HepG2 (cell line): Measurements from ENCODE around the gene ATP11A. TPM values are rescaled to one million over a fixed set of nuclear protein-coding genes. Genes with fewer than 3 reads are reported as not detected.

Experiments
- CREM ChIP-seq, 2 experiments: sonication (generic) in 1 of 2; formaldehyde crosslinking in 1 of 2; IDR thresholded peaks; 2 replicates each; pipeline versions ENCODE4 v1.4.0 to v1.6.1; 2016 to 2020; ENCODE audit warnings: antibody characterized with exemption in 1 of 2, mild to moderate bottlenecking in 1 of 2, missing genetic modification reagents in 1 of 2
- DPF2 ChIP-seq: sonication (generic); formaldehyde crosslinking; IDR thresholded peaks from 2 replicates; pipeline ENCODE4 v1.4.0; 2020; ENCODE audit warnings: mild to moderate bottlenecking, low read depth, missing genetic modification reagents, borderline replicate concordance
- EZH2 ChIP-seq: conservative IDR thresholded peaks from 2 replicates; pipeline ENCODE4 v1.6.1; 2012; ENCODE audit warnings: mild to moderate bottlenecking, low read depth, low read length, moderate library complexity
- FOXC1 ChIP-seq: sonication (generic); formaldehyde crosslinking; IDR thresholded peaks from 2 replicates; pipeline ENCODE4 v1.8.0; 2022; ENCODE audit warnings: mild to moderate bottlenecking, missing genetic modification reagents, borderline replicate concordance
- GABPA ChIP-seq, 2 experiments: IDR thresholded peaks; 2 replicates each; pipeline ENCODE4 v1.6.1; 2011 to 2016; ENCODE audit warnings: low read depth in 2 of 2, low read length in 1 of 2, missing biosample characterization in 1 of 2, missing genetic modification characterization in 1 of 2
- KDM5B ChIP-seq: sonication (generic); formaldehyde crosslinking; IDR thresholded peaks from 2 replicates; pipeline ENCODE4 v1.4.0; 2020; ENCODE audit warnings: missing genetic modification reagents, mild to moderate bottlenecking, borderline replicate concordance
- KLF13 ChIP-seq: sonication (generic); formaldehyde crosslinking; IDR thresholded peaks from 2 replicates; pipeline ENCODE4 v1.4.0; 2020; ENCODE audit warnings: mild to moderate bottlenecking, missing genetic modification reagents
- PAXIP1 ChIP-seq: sonication (generic); formaldehyde crosslinking; conservative IDR thresholded peaks from 2 replicates; pipeline ENCODE4 v1.4.0; 2020; ENCODE audit warnings: mild to moderate bottlenecking, missing genetic modification reagents, moderate library complexity
- SALL1 ChIP-seq: sonication (generic); formaldehyde crosslinking; IDR thresholded peaks from 2 replicates; pipeline ENCODE4 v1.8.0; 2022; ENCODE audit warnings: mild to moderate bottlenecking, missing genetic modification reagents
- TFDP2 ChIP-seq: sonication (generic); formaldehyde crosslinking; IDR thresholded peaks from 2 replicates; pipeline ENCODE4 v1.4.0; 2020; ENCODE audit warnings: missing genetic modification reagents
- ZBTB2 ChIP-seq: sonication (generic); formaldehyde crosslinking; IDR thresholded peaks from 2 replicates; pipeline ENCODE4 v1.8.0; 2022; ENCODE audit warnings: low read depth, missing genetic modification reagents
- ZNF772 ChIP-seq: sonication (generic); formaldehyde crosslinking; IDR thresholded peaks from 2 replicates; pipeline ENCODE4 v1.5.0; 2020; ENCODE audit warnings: mild to moderate bottlenecking, missing genetic modification reagents
- ZNF788 ChIP-seq: sonication (generic); formaldehyde crosslinking; IDR thresholded peaks from 2 replicates; pipeline ENCODE4 v1.5.0; 2020; ENCODE audit warnings: mild to moderate bottlenecking, missing genetic modification reagents, borderline replicate concordance
- ZSCAN5A ChIP-seq: sonication (generic); formaldehyde crosslinking; IDR thresholded peaks from 2 replicates; pipeline ENCODE4 v1.8.0; 2022; ENCODE audit warnings: mild to moderate bottlenecking, missing genetic modification reagents, borderline replicate concordance
- polyA plus RNA-seq, 8 experiments: library from polyadenylated mRNA; depleted of rRNA in 3 of 8; stranded (reverse) in 7 of 8; unstranded in 1 of 8; fragments of >200 nt; fragmentation: Illumina TruSeq in 4 of 8; extraction: Trizol in 4 of 8; gene quantifications; 2 replicates each; pipeline versions ENCODE4 v1.2.1 to v1.2.3, GENCODE V29; 2011 to 2016; ENCODE audit warnings: low read depth in 4 of 8, missing spikeins in 1 of 8, mixed read lengths in 1 of 8; ENCODE audit not compliant: insufficient read depth in 1 of 8
- total RNA-seq, 5 experiments: library from RNA; depleted of rRNA; stranded (reverse); fragments of >200 nt; fragmentation: Illumina TruSeq; extraction: Trizol; gene quantifications; 2 replicates each; pipeline ENCODE4 v1.2.3, GENCODE V29; 2016; ENCODE audit warnings: low read depth in 1 of 5

Gene ATP11A
- total and polyA plus RNA-seq, 2 of the 13 experiments (the other 11 are each of a cell fraction or from before 2014, with no cell fraction given), result 18.4 to 20.1 TPM

- TF ChIP-seq PAXIP1 (CRISPR knock-in tag), result peak; percentile 42; the same call in 1 of the 2 replicates
- TF ChIP-seq GABPA (IDR thresholded peaks at IDR 0.05; ENCODE audit: low read depth, low read length), result no peak
- no peak for TF ChIP-seq GABPA (CRISPR knock-in tag; IDR thresholded peaks at IDR 0.05; ENCODE audit: low read depth)
- TF ChIP-seq EZH2, result no peak
- no peak for TF ChIP-seq KDM5B (CRISPR knock-in tag)
- TF ChIP-seq FOXC1, result no peak
- no peak for TF ChIP-seq KLF13 (CRISPR knock-in tag)
- peak; percentile 72 for TF ChIP-seq DPF2 (CRISPR knock-in tag)
- no peak for TF ChIP-seq TFDP2 (CRISPR knock-in tag)
- TF ChIP-seq ZNF788 (CRISPR knock-in tag), result no peak
- TF ChIP-seq CREM (IDR thresholded peaks at IDR 0.05), result no peak
- TF ChIP-seq CREM (CRISPR knock-in tag; IDR thresholded peaks at IDR 0.05), result no peak
- TF ChIP-seq ZSCAN5A (CRISPR knock-in tag), result no peak
- TF ChIP-seq ZNF772 (CRISPR knock-in tag), result no peak
- peak; percentile 29; the same call in 1 of the 2 replicates for TF ChIP-seq SALL1 (CRISPR knock-in tag)
- no peak for TF ChIP-seq ZBTB2 (CRISPR knock-in tag)
These were observed 236.2 kb downstream of the ATP11A start (continued) for GRCh38 chr13:112926003-112926402.
